NCI-H2196 treated with DMSO at 0.1 percent for 48 hours (cell line): ENCODE results near the gene ZBTB7C.

Experiments used
- DNase-seq: peaks from one replicate; lab custom pipeline; 2025; ENCODE audit not compliant: unreplicated experiment; lab: John Stamatoyannopoulos, UW

The ZBTB7C gene

DNA sequence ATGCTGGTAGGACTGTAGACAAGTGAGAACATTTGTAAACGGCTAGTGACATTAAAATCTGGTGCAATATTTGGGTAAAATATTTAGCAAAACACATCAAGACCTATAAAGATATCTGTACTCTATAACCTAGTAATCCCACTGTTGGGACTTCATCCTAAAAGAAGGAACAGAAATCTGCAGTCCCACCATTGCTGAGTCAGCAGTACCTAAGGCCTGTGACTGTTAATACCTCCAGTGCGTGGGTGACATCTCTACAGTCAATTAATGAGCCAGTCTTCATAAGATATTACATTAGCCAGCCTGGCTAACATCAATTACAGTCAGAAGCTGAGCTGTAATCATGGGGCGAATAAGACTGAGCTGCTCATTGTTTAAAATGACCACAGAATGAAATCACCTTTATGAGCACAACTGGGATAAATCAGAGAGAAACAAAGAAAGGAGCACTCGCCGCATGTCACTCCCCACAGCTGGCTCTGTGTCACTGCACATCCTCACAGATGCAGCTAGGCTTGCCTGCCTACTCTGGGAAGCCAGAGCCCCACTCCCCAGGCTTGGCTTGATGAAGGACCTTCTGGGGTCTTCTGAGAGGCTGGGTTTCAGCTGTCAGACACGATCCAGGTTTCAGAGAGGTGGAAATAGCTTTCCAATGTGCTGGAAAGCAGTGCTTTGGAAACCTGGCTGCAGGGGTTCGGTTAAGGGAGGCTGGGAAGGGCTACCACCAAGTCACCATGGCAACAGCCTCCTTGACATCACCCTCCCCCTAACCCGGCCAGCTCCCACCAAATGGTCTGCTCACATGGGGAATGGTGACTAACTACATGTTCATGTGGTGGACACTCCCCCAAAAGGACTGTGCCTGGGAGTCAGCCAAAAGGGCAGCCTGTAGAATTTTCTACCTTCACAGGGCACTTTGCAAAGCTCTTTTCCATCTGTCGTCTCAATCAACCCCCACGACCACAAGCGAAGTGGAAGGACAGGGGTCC is 145.0 kb downstream of the ZBTB7C start:
- no peak for DNase-seq

- DNase-seq = no peak
These were observed 145.9 kb downstream of the ZBTB7C start for GRCh38 chr18:48263192-48263853.

GRCh38 chr18:48260237-48260636 is 148.9 kb downstream of the ZBTB7C start:
- DNase-seq = no peak

GRCh38 chr18:48256848-48257247 is 152.3 kb downstream of the ZBTB7C start:
- DNase-seq = no peak

GRCh38 chr18:48254077-48254602 is 155.0 kb downstream of the ZBTB7C start:
- DNase-seq = no peak

GRCh38 chr18:48252525-48252924 is 156.7 kb downstream of the ZBTB7C start:
- no peak for DNase-seq

DNA sequence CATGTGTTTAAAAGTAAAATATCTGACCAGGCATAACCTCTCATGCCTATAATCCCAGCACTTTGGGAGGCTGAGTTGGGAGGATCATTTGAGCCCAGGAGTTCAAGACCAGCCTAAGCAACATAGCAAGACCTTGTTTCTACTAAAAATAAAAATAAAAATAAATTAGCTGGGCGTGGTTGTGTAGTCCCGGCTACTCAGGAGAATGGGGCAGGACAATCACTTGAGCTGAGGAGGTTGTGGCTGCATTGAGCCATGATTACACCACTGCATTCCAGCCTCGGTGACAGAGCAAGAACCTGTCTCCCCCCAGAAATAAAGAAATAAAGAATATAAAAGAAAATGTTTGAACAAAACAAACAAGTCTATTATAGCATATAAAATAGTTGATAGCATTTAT is 158.3 kb downstream of the ZBTB7C start:
- DNase-seq = no peak

DNA sequence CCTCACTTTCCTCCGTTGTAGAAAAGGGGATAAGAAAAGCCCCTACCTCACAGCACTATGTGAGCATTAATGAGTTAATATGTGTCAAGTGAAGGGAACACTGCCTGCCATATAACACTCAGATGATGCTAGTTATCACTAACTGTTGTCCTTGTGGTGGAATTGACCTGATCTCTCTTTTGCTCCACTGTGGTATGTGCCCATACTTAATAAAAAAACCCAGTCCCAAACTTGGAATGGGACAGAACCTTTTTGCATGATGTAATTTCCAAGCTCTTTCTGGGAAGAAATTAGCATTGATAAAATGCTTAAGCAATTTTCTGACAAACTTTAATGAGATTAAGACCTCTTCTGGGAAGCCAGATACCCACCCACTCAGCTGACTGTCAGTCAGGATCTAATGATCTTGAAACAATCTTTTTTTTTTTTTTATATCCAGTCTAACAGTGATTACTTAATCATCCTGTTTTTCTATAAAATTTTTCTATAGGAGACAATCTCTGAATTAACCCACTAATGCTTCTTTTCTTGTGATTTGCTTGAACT is 158.7 kb downstream of the ZBTB7C start:
- no peak for DNase-seq

- DNase-seq = no peak
These were observed 159.3 kb downstream of the ZBTB7C start for GRCh38 chr18:48249854-48250253.

GRCh38 chr18:48244530-48244929 is 164.7 kb downstream of the ZBTB7C start:
- DNase-seq = no peak

DNA sequence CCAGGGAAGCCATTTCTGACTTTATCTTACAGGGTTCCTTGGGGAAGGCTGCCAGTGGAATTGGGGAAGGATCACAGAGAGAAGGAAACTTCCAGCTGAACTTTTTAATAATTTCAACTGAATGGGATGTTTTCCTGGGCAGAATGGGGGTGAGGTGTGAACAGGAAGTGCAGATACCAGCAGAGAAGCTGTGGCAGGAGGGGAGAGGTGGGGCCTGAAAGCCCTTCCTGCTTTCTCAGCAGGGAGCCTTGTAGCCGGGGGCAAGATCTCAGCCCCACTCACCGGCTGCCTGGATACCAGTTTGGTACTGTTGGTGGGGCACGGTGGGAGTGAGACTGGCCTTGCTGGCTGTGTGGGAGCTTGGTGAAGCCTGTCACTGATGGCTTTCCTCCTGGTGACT is 170.5 kb downstream of the ZBTB7C start:
- no peak for DNase-seq

- no peak for DNase-seq
These were observed 171.0 kb downstream of the ZBTB7C start for GRCh38 chr18:48238206-48238605.

GRCh38 chr18:48236822-48237221 is 172.4 kb downstream of the ZBTB7C start:
- DNase-seq = no peak

DNA sequence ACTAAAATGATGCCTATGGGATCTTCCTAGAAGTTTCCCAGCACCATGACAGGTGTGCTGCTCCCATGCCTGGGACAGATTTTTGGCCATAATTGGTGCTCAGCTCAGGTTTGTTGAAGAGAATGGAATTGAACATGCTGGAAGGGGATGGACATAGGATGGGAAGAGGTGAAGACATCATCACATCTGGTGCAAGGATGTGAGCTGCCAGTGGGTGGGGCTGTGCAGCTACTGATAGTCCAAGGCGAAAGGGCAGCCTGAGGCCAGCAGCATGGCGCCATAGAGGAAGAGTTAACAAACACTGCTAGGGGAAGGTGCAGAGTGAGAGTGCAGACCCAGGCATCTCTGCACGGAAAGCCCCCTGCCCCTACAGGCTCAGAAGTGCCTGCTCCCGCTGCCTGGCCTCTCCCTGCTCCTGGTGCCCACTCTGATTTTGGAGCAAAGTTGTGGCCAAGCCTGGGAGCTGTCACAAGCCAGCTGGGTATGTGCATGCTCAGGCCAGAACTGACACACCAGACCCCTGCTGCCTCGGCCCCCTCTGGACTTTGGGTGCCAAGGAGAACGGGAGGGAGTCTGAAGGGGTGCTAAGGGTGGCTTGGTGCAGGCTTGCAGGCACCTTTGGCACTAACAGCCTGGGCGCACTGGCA is 178.6 kb downstream of the ZBTB7C start:
- peak; percentile 57 for DNase-seq

- DNase-seq = no peak
These were observed 179.6 kb downstream of the ZBTB7C start for GRCh38 chr18:48229552-48229981.

- DNase-seq = no peak
These were observed 180.3 kb downstream of the ZBTB7C start for GRCh38 chr18:48228841-48229240.

DNA sequence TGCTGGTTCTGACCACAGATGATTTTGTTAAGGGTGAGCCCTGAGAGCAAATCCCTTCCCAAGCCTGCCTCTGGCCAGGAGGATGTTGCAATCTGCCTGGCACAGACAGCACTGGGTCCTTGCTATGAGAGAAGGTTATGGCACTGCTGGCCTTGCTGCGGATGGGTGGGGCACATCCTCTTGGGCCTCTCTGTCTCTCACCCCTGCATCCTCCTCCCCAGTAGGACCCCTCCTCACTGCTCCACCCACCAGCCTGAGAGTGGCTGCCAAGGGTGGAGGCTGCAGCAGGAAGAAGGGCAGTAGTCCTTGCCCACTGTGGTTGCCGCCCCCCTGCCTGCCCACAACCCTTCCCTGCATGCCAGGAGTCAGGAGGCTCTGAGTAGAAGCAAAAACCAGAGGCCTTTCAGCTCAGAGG is 180.9 kb downstream of the ZBTB7C start:
- peak; percentile 69 for DNase-seq

- DNase-seq = no peak
These were observed 182.0 kb downstream of the ZBTB7C start for GRCh38 chr18:48227206-48227605.

- DNase-seq = no peak
These were observed 182.8 kb downstream of the ZBTB7C start for GRCh38 chr18:48226401-48226800.

GRCh38 chr18:48222118-48222517 is 187.1 kb downstream of the ZBTB7C start:
- peak; percentile 96 for DNase-seq
